Bronchial epithelial cell (primary cell): ENCODE measurements around the gene MSANTD2. TPM values are rescaled to one million over a fixed set of nuclear protein-coding genes. Genes with fewer than 3 reads are reported as not detected.

Experiments used
- DNase-seq: peaks from one replicate; pipeline ENCODE4 v3.0.0-alpha.2; 2010; ENCODE audit warnings: low read depth
- FAIRE-seq: peaks from 2 replicates; lab custom pipeline; 2011; peaks lifted over from hg19 to GRCh38; lab: Jason Lieb, UNC
- H3K27me3 ChIP-seq: 2 replicates; pipeline ENCODE4 v1.5.1; 2011; ENCODE audit warnings: low read length; ENCODE audit not compliant: control insufficient read depth, insufficient read depth
- H3K36me3 ChIP-seq: 2 replicates; pipeline ENCODE4 v1.5.1; 2011; ENCODE audit warnings: low read length; ENCODE audit not compliant: control insufficient read depth, insufficient read depth
- H3K4me3 ChIP-seq: 2 replicates; pipeline ENCODE4 v1.5.1; 2011; ENCODE audit warnings: mild to moderate bottlenecking, low read depth, low read length, control low read depth
- total RNA-seq: library from RNA; depleted of rRNA; stranded (reverse); fragments of >200 nt; gene quantifications from 2 replicates; pipeline ENCODE4 v1.2.1, GENCODE V29; 2014
- TF ChIP-seq, protein P1 (sequence below): IDR thresholded peaks from 2 replicates; pipeline ENCODE4 v1.5.1; 2011; ENCODE audit warnings: mild to moderate bottlenecking, moderate library complexity, low read length, control low read depth, inconsistent platforms; ENCODE audit not compliant: insufficient read depth, severe bottlenecking

The MSANTD2 gene
- total RNA-seq, 1 donor from 2014 or later, result 2.9 TPM

DNA sequence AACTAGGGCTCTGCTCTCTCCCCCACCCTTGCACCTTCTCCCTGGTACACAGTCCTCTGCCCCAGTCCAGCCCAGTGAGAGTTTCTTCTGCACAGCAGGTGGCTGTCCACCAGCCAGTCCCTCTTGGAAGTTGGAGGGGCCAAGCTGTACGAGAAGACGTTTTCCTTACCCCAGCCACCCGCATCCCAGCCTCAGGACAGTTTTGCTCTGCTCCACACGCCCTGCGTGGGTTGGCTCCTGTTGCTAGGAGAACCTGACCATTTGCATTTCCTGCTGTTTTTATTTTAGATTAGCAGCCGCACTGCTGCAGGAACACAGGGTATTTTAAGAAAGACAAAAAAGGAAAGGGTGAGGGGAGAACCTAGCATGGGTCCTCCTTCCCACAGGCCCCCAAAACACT, 78.0 kb downstream of the MSANTD2 start:
- FAIRE-seq (no peak), DNase-seq (no peak)
- TF ChIP-seq, protein P1, sequence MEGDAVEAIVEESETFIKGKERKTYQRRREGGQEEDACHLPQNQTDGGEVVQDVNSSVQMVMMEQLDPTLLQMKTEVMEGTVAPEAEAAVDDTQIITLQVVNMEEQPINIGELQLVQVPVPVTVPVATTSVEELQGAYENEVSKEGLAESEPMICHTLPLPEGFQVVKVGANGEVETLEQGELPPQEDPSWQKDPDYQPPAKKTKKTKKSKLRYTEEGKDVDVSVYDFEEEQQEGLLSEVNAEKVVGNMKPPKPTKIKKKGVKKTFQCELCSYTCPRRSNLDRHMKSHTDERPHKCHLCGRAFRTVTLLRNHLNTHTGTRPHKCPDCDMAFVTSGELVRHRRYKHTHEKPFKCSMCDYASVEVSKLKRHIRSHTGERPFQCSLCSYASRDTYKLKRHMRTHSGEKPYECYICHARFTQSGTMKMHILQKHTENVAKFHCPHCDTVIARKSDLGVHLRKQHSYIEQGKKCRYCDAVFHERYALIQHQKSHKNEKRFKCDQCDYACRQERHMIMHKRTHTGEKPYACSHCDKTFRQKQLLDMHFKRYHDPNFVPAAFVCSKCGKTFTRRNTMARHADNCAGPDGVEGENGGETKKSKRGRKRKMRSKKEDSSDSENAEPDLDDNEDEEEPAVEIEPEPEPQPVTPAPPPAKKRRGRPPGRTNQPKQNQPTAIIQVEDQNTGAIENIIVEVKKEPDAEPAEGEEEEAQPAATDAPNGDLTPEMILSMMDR, result no peak
- Histone ChIP-seq H3K4me3 (no peak overlapping the region), H3K27me3 (no peaks in the 10 kb centered on the region), H3K36me3 (no peaks in the 10 kb centered on the region)

DNA sequence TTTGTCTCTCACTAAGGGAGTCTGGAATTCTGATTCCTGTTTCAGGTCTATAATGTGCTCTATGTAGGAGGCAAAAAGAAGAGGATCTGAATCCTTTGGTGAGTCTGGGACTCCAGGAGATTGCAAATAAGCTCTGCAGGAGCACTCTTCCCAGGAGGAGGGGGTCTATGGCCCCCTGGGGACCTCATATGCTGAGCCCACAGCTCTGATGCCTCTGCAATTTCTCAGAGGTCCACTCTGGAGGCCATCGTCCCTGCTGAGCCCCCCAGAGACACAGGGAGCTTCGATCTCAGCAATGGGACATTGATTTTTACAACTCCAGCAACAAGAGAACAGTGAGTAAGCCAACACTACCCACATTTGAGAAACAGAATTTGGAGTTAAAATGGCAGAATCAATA, 80.7 kb downstream of the MSANTD2 start:
- FAIRE-seq (no peak), DNase-seq (no peak)
- TF ChIP-seq, protein P1, result no peak
- H3K27me3 ChIP-seq, result no peaks in the 10 kb centered on the region
- no peak overlapping the region for H3K4me3 ChIP-seq
- no peaks in the 10 kb centered on the region for H3K36me3 ChIP-seq

DNA sequence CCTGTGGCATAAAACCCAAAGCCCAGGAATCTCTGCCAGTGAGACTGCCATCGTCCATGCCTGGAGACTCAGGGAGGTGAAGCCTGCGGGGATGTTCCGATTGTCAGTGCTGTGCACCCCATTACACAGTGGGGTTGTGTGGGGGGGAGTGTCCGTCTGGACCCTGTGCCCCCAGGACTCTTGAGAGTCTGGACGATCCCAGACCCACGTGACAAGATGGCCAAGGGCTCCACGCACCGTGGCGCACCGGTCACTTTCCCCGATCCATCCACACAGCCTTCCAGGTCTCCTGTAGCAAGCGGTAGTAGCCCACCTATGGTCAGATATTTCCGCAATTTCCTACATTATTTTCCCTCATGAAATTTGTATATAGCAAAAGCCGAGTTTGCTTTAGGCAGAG, 81.4 kb downstream of the MSANTD2 start:
- Histone ChIP-seq H3K27me3 (no peaks in the 10 kb centered on the region), H3K4me3 (no peak overlapping the region), H3K36me3 (no peaks in the 10 kb centered on the region)
- FAIRE-seq, result no peak
- DNase-seq, result no peak
- TF ChIP-seq, protein P1, result no peak

DNA sequence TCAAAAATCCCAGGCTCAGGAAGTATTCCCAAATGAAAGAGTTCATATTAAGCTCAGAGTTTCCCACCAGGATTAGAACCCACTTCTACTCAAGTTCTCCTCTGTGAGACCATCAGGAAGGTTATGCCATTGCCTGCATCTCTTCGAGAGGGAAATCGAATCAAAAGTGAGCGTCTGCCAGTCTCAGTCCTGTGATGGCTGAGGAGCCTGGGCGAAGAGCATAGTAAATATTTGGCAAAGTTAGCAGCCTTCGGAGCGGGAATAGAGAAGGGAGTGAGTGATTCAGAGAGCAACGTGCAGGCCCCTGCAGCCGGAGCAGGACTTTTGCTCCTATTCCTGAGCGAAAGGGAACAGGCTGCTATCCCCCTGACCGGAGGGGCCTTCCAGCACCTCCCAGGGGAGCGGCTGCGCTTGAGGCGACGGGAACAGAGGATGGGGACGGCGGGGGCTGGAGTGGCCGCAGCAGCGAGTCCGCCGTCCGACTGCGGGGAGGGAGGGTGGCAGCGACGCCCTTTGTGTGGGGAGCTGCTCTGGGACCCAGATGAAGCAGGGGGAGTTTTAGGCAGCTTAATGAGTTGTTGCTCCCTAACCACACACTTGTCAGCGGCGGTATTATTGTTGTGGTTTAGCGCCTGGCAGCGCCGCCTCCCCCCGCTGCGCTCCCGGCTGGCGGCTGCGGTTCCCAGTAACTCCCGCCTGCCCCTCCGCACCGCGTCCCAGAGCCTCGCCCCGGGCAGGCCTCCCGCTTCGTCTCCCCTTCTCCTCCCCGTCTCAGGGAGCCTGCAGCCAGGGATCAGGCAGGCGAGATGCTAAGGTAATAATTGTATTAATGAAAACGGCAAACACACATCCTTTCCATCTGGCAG, 82.2 kb downstream of the MSANTD2 start:
- no peaks in the 10 kb centered on the region for H3K36me3 ChIP-seq
- TF ChIP-seq, protein P1, result no peak
- no peaks in the 10 kb centered on the region for H3K27me3 ChIP-seq
- FAIRE-seq (no peak), DNase-seq (peak; percentile 10)
- peak overlapping the region; percentile 34 for H3K4me3 ChIP-seq

GRCh38 chr11:124717421-124717785, 82.8 kb downstream of the MSANTD2 start:
- DNase-seq (peak; percentile 89), FAIRE-seq (peak; percentile 47)
- no peaks in the 10 kb centered on the region for H3K27me3 ChIP-seq

More at GRCh38 chr11:124717421-124717785, 82.8 kb downstream of the MSANTD2 start:
- Histone ChIP-seq H3K4me3 (no peak overlapping the region), H3K36me3 (no peaks in the 10 kb centered on the region)
- TF ChIP-seq, protein P1, result no peak
